ENCODE measurements around the gene TTC23.

DNA sequence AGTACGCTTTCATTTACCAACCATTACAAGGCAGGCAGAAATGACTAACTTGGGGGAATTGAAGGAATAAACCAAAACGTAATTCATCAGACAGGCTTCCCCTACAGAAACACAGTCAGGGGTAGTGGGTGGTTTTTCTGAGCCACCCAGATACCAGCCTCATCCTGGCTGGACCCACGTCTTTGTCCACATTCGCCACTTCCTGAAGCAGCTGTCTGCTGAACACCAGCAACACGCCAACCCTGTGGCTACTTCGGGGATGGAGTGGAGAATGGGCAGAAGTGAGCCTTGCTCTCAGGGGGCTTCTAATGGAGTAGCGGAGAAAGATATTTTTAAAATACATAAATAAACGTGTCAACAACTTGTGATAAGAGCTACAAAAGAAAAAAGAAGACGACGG is 104.4 kb downstream of the TTC23 start:
- TF ChIP-seq CTCF (IDR thresholded peaks at IDR 0.05) (no peak), POLR2A (IDR thresholded peaks at IDR 0.05) (no peak)
